Endothelial cell (in vitro differentiated cells): ENCODE data around the gene SLC39A6. TPM values are rescaled to one million over a fixed set of nuclear protein-coding genes. Genes with fewer than 3 reads are reported as not detected.
"Not testable (repeated sequence)": the region's sequence is repeated elsewhere in the genome, so short reads cannot be mapped to it uniquely, and the experiment has no call there.

Source experiments
- DNase-seq: peaks from one replicate; pipeline ENCODE4 v3.0.0; 2021; ENCODE audit warnings: low spot score
- H3K27ac Mint-ChIP-seq: one replicate; pipeline ENCODE4 v1.8.0; 2021; ENCODE audit warnings: mixed read lengths, inconsistent platforms; ENCODE audit not compliant: unreplicated experiment
- H3K27me3 Mint-ChIP-seq: one replicate; pipeline ENCODE4 v1.8.0; 2021; ENCODE audit warnings: mild to moderate bottlenecking, moderate library complexity, mixed read lengths, inconsistent platforms; ENCODE audit not compliant: unreplicated experiment
- H3K36me3 Mint-ChIP-seq: one replicate; pipeline ENCODE4 v1.8.0; 2021; ENCODE audit warnings: mild to moderate bottlenecking, low read depth, mixed read lengths, inconsistent platforms; ENCODE audit not compliant: unreplicated experiment
- H3K4me1 Mint-ChIP-seq: one replicate; pipeline ENCODE4 v1.8.0; 2021; ENCODE audit warnings: mild to moderate bottlenecking, mixed read lengths, inconsistent platforms; ENCODE audit not compliant: unreplicated experiment
- H3K4me3 Mint-ChIP-seq: one replicate; pipeline ENCODE4 v1.8.0; 2021; ENCODE audit warnings: mild to moderate bottlenecking, mixed read lengths, inconsistent platforms; ENCODE audit not compliant: unreplicated experiment
- H3K9me3 Mint-ChIP-seq: one replicate; pipeline ENCODE4 v1.8.0; 2021; ENCODE audit warnings: mixed read lengths, inconsistent platforms; ENCODE audit not compliant: unreplicated experiment
- total RNA-seq: library from RNA; stranded (reverse); fragmentation: NEBNext Ultra II Directional; extraction: Animal tissue kit (Norgen Biotek cat#: 25700); gene quantifications from one replicate; pipeline ENCODE4 v1.2.1, GENCODE V29; 2021; ENCODE audit not compliant: unreplicated experiment
- TF ChIP-seq, protein P1 (sequence below): fragments of 200-600 bp; sonication (generic); IDR thresholded peaks from one replicate; pipeline ENCODE4 v1.5.0; 2021; ENCODE audit warnings: antibody characterized with exemption; ENCODE audit not compliant: unreplicated experiment

SLC39A6 gene
- total RNA-seq, 1 donor from 2014 or later: 28.2 TPM

DNA sequence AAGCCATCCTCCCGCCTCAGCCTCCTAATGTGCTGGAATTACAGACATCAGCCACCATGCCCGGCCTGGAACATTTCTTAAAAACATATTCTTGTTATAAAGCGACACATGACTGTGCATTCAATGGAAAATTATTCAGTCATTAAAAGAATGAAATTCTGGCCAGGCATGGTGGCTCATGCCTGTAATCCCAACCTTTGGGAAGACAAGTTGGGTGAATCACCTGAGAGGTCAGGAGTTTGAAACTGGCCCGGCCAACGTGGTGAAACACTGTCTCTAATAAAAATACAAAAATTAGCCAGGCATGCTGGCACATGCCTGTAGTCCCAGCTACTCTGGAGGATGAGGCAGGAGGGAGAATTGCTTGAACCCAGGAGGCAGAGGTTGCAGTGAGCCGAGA lies 40.1 kb downstream of the SLC39A6 start:
- Mint-ChIP-seq H3K9me3 (peaks cover 4% of the 10 kb centered on the region), H3K4me1 (peaks cover 20% of the 10 kb centered on the region), H3K27me3 (peaks cover 4% of the 10 kb centered on the region), H3K36me3 (peaks cover 7% of the 10 kb centered on the region), H3K27ac (no peak overlapping the region), H3K4me3 (no peak overlapping the region)
- TF ChIP-seq, protein P1, sequence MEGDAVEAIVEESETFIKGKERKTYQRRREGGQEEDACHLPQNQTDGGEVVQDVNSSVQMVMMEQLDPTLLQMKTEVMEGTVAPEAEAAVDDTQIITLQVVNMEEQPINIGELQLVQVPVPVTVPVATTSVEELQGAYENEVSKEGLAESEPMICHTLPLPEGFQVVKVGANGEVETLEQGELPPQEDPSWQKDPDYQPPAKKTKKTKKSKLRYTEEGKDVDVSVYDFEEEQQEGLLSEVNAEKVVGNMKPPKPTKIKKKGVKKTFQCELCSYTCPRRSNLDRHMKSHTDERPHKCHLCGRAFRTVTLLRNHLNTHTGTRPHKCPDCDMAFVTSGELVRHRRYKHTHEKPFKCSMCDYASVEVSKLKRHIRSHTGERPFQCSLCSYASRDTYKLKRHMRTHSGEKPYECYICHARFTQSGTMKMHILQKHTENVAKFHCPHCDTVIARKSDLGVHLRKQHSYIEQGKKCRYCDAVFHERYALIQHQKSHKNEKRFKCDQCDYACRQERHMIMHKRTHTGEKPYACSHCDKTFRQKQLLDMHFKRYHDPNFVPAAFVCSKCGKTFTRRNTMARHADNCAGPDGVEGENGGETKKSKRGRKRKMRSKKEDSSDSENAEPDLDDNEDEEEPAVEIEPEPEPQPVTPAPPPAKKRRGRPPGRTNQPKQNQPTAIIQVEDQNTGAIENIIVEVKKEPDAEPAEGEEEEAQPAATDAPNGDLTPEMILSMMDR: no peak
- no peak for DNase-seq

- Mint-ChIP-seq H3K27ac (no peak overlapping the region), H3K36me3 (peaks cover 7% of the 10 kb centered on the region), H3K27me3 (peaks cover 4% of the 10 kb centered on the region), H3K4me3 (no peak overlapping the region), H3K9me3 (peaks cover 4% of the 10 kb centered on the region), H3K4me1 (peaks cover 14% of the 10 kb centered on the region)
- TF ChIP-seq, protein P1: no peak
- DNase-seq: no peak
Observed at GRCh38 chr18:36088256-36088655, 40.9 kb downstream of the SLC39A6 start.

DNA sequence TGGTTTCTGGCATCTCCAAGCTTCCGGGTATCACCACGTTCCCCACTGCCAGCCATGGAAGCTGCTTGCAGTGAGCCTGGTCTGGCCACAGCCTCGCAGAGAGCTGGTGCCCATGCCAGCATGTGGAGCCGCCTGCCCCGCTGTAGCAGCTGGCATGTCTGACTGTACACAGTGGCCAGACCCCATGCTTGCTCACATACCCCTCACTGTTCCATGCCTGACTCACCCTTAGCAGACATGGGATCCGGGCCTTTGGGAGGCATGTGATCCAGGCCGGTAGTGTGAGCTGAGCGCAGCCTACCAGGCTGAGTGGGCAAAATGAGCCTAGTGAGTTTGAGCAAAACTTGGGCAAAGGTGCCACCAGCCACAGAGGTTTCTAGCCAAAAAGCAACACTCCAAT lies 43.0 kb downstream of the SLC39A6 start:
- no peak for DNase-seq
- peaks cover 4% of the 10 kb centered on the region for H3K27me3 Mint-ChIP-seq
- H3K36me3 Mint-ChIP-seq: peaks cover 7% of the 10 kb centered on the region
- TF ChIP-seq, protein P1: no peak
- H3K27ac Mint-ChIP-seq: no peak overlapping the region
- no peak overlapping the region for H3K4me3 Mint-ChIP-seq
- peaks cover 8% of the 10 kb centered on the region for H3K9me3 Mint-ChIP-seq
- no peaks in the 10 kb centered on the region for H3K4me1 Mint-ChIP-seq

- Mint-ChIP-seq H3K27me3 (peaks cover 4% of the 10 kb centered on the region), H3K9me3 (peaks cover 8% of the 10 kb centered on the region), H3K27ac (no peak overlapping the region), H3K36me3 (peaks cover 7% of the 10 kb centered on the region), H3K4me3 (no peak overlapping the region), H3K4me1 (no peaks in the 10 kb centered on the region)
- no peak for DNase-seq
- TF ChIP-seq, protein P1: no peak
Observed at GRCh38 chr18:36085195-36085594, 43.9 kb downstream of the SLC39A6 start.

DNA sequence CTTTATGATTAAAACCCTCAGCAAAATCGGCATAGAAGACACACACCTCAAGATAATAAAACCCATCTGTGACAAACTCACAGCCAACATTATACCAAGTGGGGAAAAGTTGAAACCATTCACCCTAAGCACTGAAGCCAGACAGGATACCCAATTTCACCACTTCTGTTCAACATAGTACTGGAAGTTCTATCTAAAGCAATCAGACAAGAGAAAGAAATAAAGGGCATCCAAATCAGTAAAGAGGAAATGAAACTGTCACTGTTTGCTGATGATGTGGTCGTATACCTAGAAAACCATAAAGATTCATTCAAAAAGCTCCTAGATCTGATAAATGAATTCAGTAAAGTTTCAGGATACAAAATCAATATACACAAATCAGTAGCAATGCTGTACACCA lies 45.4 kb downstream of the SLC39A6 start:
- Mint-ChIP-seq H3K4me3 (no peak overlapping the region), H3K27ac (no peak overlapping the region), H3K36me3 (peaks cover 12% of the 10 kb centered on the region), H3K9me3 (peaks cover 8% of the 10 kb centered on the region), H3K4me1 (no peaks in the 10 kb centered on the region), H3K27me3 (peaks cover 4% of the 10 kb centered on the region)
- TF ChIP-seq, protein P1: no peak
- no peak for DNase-seq

DNA sequence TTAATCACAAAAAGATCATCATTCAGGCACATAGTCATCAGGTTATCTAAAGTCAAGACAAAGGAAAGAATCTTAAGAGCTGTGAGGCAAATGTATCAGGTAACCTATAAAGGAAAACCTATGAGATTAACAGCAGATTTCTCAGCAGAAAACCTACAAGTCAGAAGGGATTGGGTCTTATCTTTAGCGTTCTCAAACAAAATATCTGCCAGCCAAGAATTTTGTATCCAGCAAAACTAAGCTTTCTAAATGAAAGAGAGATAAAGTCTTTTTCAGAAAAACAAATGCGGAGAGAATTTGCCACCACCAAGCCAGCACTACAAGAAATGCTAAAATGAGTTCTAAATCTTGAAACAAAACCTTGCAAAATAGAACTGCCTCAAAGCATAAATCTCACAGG lies 48.0 kb downstream of the SLC39A6 start:
- H3K27ac Mint-ChIP-seq, H3K4me3 Mint-ChIP-seq, DNase-seq, H3K4me1 Mint-ChIP-seq, H3K27me3 Mint-ChIP-seq, H3K9me3 Mint-ChIP-seq: not testable (repeated sequence)
- H3K36me3 Mint-ChIP-seq: peaks cover 12% of the 10 kb centered on the region
